ENCODE results near the gene ANKRD16. TPM values are rescaled to one million over a fixed set of nuclear protein-coding genes. Genes with fewer than 3 reads are reported as not detected.

Gene ANKRD16
- total and polyA plus RNA-seq, 2 donors from 2014 or later = 6.7 to 7.1 TPM

- H3K4me1 ChIP-seq (ENCODE audit: control insufficient read depth in 2 of 3, insufficient read depth in 2 of 3, low read depth in 1 of 3, low read length in 3 of 3) = no peaks in the 10 kb centered on the region
- H3K9me3 ChIP-seq (ENCODE audit: control insufficient read depth in 2 of 3, insufficient read depth in 1 of 3, low read length in 3 of 3) = no peaks in the 10 kb centered on the region
- DNase-seq (no peak), FAIRE-seq (no peak)
- H3K27ac ChIP-seq (ENCODE audit: low read depth in 2 of 2, low read length in 2 of 2) = no peak overlapping the region
- no peaks in the 10 kb centered on the region for H3K27me3 ChIP-seq (ENCODE audit: control insufficient read depth, insufficient read depth, low read length)
- no peak overlapping the region for H3K4me3 ChIP-seq (ENCODE audit: low read length in 3 of 3)
- H3K36me3 ChIP-seq (ENCODE audit: control insufficient read depth in 2 of 3, insufficient read depth in 3 of 3, low read length in 3 of 3) = peaks cover 2 to 15% (median 2%) of the 10 kb centered on the region in 3 donors
- intact Hi-C loops (cut with DNase I) = no loop called here
- no peak for TF ChIP-seq CTCF (IDR thresholded peaks at IDR 0.05; ENCODE audit: borderline replicate concordance, extremely low read depth, insufficient read depth)
- no peak overlapping the region for H3K9ac ChIP-seq (ENCODE audit: low read length in 3 of 3)
These were observed 10.6 kb upstream of the ANKRD16 start for GRCh38 chr10:5900247-5900646.

GRCh38 chr10:5898163-5898562 is 8.5 kb upstream of the ANKRD16 start:
- Histone ChIP-seq H3K9ac (ENCODE audit: low read length in 3 of 3) (no peak overlapping the region), H3K27ac (ENCODE audit: low read depth in 2 of 2, low read length in 2 of 2) (no peak overlapping the region), H3K4me1 (ENCODE audit: control insufficient read depth in 2 of 3, insufficient read depth in 2 of 3, low read depth in 1 of 3, low read length in 3 of 3) (no peaks in the 10 kb centered on the region), H3K9me3 (ENCODE audit: control insufficient read depth in 2 of 3, insufficient read depth in 1 of 3, low read length in 3 of 3) (no peaks in the 10 kb centered on the region), H3K4me3 (ENCODE audit: low read length in 3 of 3) (no peak overlapping the region), H3K36me3 (ENCODE audit: control insufficient read depth in 2 of 3, insufficient read depth in 3 of 3, low read length in 3 of 3) (peaks cover 2 to 18% (median 4%) of the 10 kb centered on the region in 3 donors), H3K27me3 (ENCODE audit: control insufficient read depth, insufficient read depth, low read length) (no peaks in the 10 kb centered on the region)
- FAIRE-seq (no peak), DNase-seq (no peak)
- intact Hi-C loops (cut with DNase I) = no loop called here
- TF ChIP-seq CTCF (IDR thresholded peaks at IDR 0.05; ENCODE audit: borderline replicate concordance, extremely low read depth, insufficient read depth) = no peak

- no peak overlapping the region for H3K27ac ChIP-seq (ENCODE audit: low read depth in 2 of 2, low read length in 2 of 2)
- FAIRE-seq = no peak
- H3K4me1 ChIP-seq (ENCODE audit: control insufficient read depth in 2 of 3, insufficient read depth in 2 of 3, low read depth in 1 of 3, low read length in 3 of 3) = no peaks in the 10 kb centered on the region
- H3K9me3 ChIP-seq (ENCODE audit: control insufficient read depth in 2 of 3, insufficient read depth in 1 of 3, low read length in 3 of 3) = no peaks in the 10 kb centered on the region
- peaks cover 2 to 15% (median 4%) of the 10 kb centered on the region in 3 donors for H3K36me3 ChIP-seq (ENCODE audit: control insufficient read depth in 2 of 3, insufficient read depth in 3 of 3, low read length in 3 of 3)
- intact Hi-C loops (cut with DNase I) = no loop called here
- DNase-seq = no peak
- no peak overlapping the region for H3K9ac ChIP-seq (ENCODE audit: low read length in 3 of 3)
- H3K27me3 ChIP-seq (ENCODE audit: control insufficient read depth, insufficient read depth, low read length) = no peaks in the 10 kb centered on the region
- no peak for TF ChIP-seq CTCF (IDR thresholded peaks at IDR 0.05; ENCODE audit: borderline replicate concordance, extremely low read depth, insufficient read depth)
- no peak overlapping the region for H3K4me3 ChIP-seq (ENCODE audit: low read length in 3 of 3)
These were observed 7.8 kb upstream of the ANKRD16 start for GRCh38 chr10:5897504-5897903.

GRCh38 chr10:5897053-5897340 is 7.3 kb upstream of the ANKRD16 start:
- H3K4me1 ChIP-seq (ENCODE audit: control insufficient read depth in 2 of 3, insufficient read depth in 2 of 3, low read depth in 1 of 3, low read length in 3 of 3) = no peaks in the 10 kb centered on the region
- peaks cover 2 to 15% (median 4%) of the 10 kb centered on the region in 3 donors for H3K36me3 ChIP-seq (ENCODE audit: control insufficient read depth in 2 of 3, insufficient read depth in 3 of 3, low read length in 3 of 3)
- intact Hi-C loops (cut with DNase I) = no loop called here
- TF ChIP-seq CTCF (IDR thresholded peaks at IDR 0.05; ENCODE audit: borderline replicate concordance, extremely low read depth, insufficient read depth) = no peak
- H3K27ac ChIP-seq (ENCODE audit: low read depth in 2 of 2, low read length in 2 of 2) = no peak overlapping the region
- H3K4me3 ChIP-seq (ENCODE audit: low read length in 3 of 3) = no peak overlapping the region
- H3K9ac ChIP-seq (ENCODE audit: low read length in 3 of 3) = no peak overlapping the region
- DNase-seq (no peak), FAIRE-seq (no peak)
- no peaks in the 10 kb centered on the region for H3K27me3 ChIP-seq (ENCODE audit: control insufficient read depth, insufficient read depth, low read length)
- H3K9me3 ChIP-seq (ENCODE audit: control insufficient read depth in 2 of 3, insufficient read depth in 1 of 3, low read length in 3 of 3) = no peaks in the 10 kb centered on the region

Measured in kidney (tissue), 14 donors.